ENCODE measurements around the gene MAP2K4. TPM values are rescaled to one million over a fixed set of nuclear protein-coding genes. Genes with fewer than 3 reads are reported as not detected.

MAP2K4 gene
- total RNA-seq, 1 donor from 2014 or later = 37.5 TPM

GRCh38 chr17:11980813-11981212, 39.9 kb upstream of the MAP2K4 start:
- no peak overlapping the region for H3K4me2 ChIP-seq (ENCODE audit: low read length)
- H3K4me3 ChIP-seq (ENCODE audit: insufficient read depth, low read depth, low read length) = no peak overlapping the region
- H4K20me1 ChIP-seq (ENCODE audit: insufficient read depth, low read length) = peaks cover 2% of the 10 kb centered on the region
- Mint-ChIP-seq H3K27ac (ENCODE audit: unreplicated experiment) (no peak overlapping the region), H3K4me1 (ENCODE audit: low read depth, unreplicated experiment) (peaks cover 4% of the 10 kb centered on the region), H3K27me3 (ENCODE audit: low read depth, unreplicated experiment) (no peaks in the 10 kb centered on the region), H3K4me3 (ENCODE audit: unreplicated experiment) (no peak overlapping the region), H3K9me3 (ENCODE audit: unreplicated experiment) (no peaks in the 10 kb centered on the region), H3K36me3 (ENCODE audit: low read depth, unreplicated experiment) (peaks cover 28% of the 10 kb centered on the region)
- H2AFZ ChIP-seq (ENCODE audit: low read depth, low read length) = no peak overlapping the region
- FAIRE-seq = no peak
- H3K4me1 ChIP-seq (ENCODE audit: insufficient read depth, low read length) = no peaks in the 10 kb centered on the region
- no peak for TF ChIP-seq EZH2 (IDR thresholded peaks at IDR 0.05; ENCODE audit: insufficient read depth, low read length)
- TF ChIP-seq, protein P1, sequence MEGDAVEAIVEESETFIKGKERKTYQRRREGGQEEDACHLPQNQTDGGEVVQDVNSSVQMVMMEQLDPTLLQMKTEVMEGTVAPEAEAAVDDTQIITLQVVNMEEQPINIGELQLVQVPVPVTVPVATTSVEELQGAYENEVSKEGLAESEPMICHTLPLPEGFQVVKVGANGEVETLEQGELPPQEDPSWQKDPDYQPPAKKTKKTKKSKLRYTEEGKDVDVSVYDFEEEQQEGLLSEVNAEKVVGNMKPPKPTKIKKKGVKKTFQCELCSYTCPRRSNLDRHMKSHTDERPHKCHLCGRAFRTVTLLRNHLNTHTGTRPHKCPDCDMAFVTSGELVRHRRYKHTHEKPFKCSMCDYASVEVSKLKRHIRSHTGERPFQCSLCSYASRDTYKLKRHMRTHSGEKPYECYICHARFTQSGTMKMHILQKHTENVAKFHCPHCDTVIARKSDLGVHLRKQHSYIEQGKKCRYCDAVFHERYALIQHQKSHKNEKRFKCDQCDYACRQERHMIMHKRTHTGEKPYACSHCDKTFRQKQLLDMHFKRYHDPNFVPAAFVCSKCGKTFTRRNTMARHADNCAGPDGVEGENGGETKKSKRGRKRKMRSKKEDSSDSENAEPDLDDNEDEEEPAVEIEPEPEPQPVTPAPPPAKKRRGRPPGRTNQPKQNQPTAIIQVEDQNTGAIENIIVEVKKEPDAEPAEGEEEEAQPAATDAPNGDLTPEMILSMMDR (IDR thresholded peaks at IDR 0.05; ENCODE audit: insufficient read depth, low read depth, low read length) = peak; percentile 23
- no peak overlapping the region for H3K9ac ChIP-seq (ENCODE audit: low read length)
- no peaks in the 10 kb centered on the region for H3K9me3 ChIP-seq (ENCODE audit: insufficient read depth, low read depth, low read length)
- no peaks in the 10 kb centered on the region for H3K27me3 ChIP-seq (ENCODE audit: insufficient read depth, low read length)
- no peaks in the 10 kb centered on the region for H3K79me2 ChIP-seq (ENCODE audit: insufficient read depth, low read length)
- H3K27ac ChIP-seq (ENCODE audit: low read depth, low read length) = no peak overlapping the region
- DNase-seq (ENCODE audit: low read depth) = no peak
- H3K36me3 ChIP-seq (ENCODE audit: insufficient read depth, low read length) = peaks cover 15% of the 10 kb centered on the region

GRCh38 chr17:11981862-11982261, 38.8 kb upstream of the MAP2K4 start:
- TF ChIP-seq, protein P1 (IDR thresholded peaks at IDR 0.05; ENCODE audit: insufficient read depth, low read depth, low read length) = no peak
- TF ChIP-seq EZH2 (IDR thresholded peaks at IDR 0.05; ENCODE audit: insufficient read depth, low read length) = no peak

DNA sequence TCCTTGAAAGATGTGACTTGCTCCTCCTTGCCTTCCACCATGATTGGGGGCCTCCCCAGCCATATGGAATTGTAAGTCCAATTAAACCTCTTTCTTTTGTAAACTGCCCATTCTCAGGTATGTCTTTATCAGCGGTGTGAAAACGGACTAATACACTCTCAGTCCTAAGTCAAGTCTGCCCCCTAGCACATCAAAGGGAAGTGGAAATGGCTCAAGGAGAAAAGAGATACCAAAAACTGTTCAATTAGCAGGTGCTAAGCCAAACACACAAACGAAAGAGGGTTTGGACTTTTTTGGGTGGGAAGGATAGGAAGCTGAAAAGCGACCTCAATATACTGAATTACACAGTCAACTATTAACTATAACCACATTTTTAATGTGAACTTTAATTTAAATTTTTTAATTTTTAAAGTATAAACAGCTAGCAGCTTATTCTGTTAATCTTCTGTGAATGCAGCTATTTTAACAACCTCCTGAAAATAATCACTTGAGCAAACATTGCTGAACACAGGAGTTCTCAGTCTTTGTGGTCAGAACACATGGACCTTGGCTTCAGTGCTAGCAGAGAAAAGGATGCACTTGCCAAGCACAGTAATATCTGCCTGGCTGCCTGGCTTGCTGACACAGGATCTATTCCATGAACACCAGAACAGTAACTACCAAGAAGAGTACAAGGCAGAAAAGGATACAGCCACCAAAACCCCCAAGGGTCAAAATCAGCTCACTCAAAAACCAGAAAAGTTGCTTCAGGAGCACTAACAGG, 34.3 kb upstream of the MAP2K4 start:
- H3K4me1 Mint-ChIP-seq (ENCODE audit: low read depth, unreplicated experiment) = peaks cover 4% of the 10 kb centered on the region
- DNase-seq (ENCODE audit: low read depth) (peak; percentile 45), FAIRE-seq (no peak)
- no peak overlapping the region for H3K4me2 ChIP-seq (ENCODE audit: low read length)
- H3K4me3 Mint-ChIP-seq (ENCODE audit: unreplicated experiment) = no peak overlapping the region
- no peak overlapping the region for H3K4me3 ChIP-seq (ENCODE audit: insufficient read depth, low read depth, low read length)
- no peak overlapping the region for H3K9ac ChIP-seq (ENCODE audit: low read length)
- H3K27me3 ChIP-seq (ENCODE audit: insufficient read depth, low read length) = no peaks in the 10 kb centered on the region
- H3K4me1 ChIP-seq (ENCODE audit: insufficient read depth, low read length) = no peaks in the 10 kb centered on the region
- TF ChIP-seq, protein P1 (IDR thresholded peaks at IDR 0.05; ENCODE audit: insufficient read depth, low read depth, low read length) = no peak
- TF ChIP-seq EZH2 (IDR thresholded peaks at IDR 0.05; ENCODE audit: insufficient read depth, low read length) = no peak
- no peak overlapping the region for H3K27ac Mint-ChIP-seq (ENCODE audit: unreplicated experiment)
- H2AFZ ChIP-seq (ENCODE audit: low read depth, low read length) = no peak overlapping the region
- H3K79me2 ChIP-seq (ENCODE audit: insufficient read depth, low read length) = no peaks in the 10 kb centered on the region
- H3K36me3 Mint-ChIP-seq (ENCODE audit: low read depth, unreplicated experiment) = peaks cover 10% of the 10 kb centered on the region
- H3K27ac ChIP-seq (ENCODE audit: low read depth, low read length) = no peak overlapping the region
- H3K9me3 ChIP-seq (ENCODE audit: insufficient read depth, low read depth, low read length) = no peaks in the 10 kb centered on the region
- peaks cover 18% of the 10 kb centered on the region for H4K20me1 ChIP-seq (ENCODE audit: insufficient read depth, low read length)
- no peaks in the 10 kb centered on the region for H3K9me3 Mint-ChIP-seq (ENCODE audit: unreplicated experiment)
- peaks cover 13% of the 10 kb centered on the region for H3K36me3 ChIP-seq (ENCODE audit: insufficient read depth, low read length)
- no peaks in the 10 kb centered on the region for H3K27me3 Mint-ChIP-seq (ENCODE audit: low read depth, unreplicated experiment)

More at GRCh38 chr17:11981862-11982261, 38.8 kb upstream of the MAP2K4 start:
- Histone ChIP-seq H3K4me2 (ENCODE audit: low read length) (no peak overlapping the region), H3K27ac (ENCODE audit: low read depth, low read length) (no peak overlapping the region), H3K4me3 (ENCODE audit: insufficient read depth, low read depth, low read length) (no peak overlapping the region), H3K9ac (ENCODE audit: low read length) (no peak overlapping the region), H3K9me3 (ENCODE audit: insufficient read depth, low read depth, low read length) (no peaks in the 10 kb centered on the region), H3K36me3 (ENCODE audit: insufficient read depth, low read length) (peaks cover 15% of the 10 kb centered on the region), H4K20me1 (ENCODE audit: insufficient read depth, low read length) (peaks cover 11% of the 10 kb centered on the region), H3K79me2 (ENCODE audit: insufficient read depth, low read length) (no peaks in the 10 kb centered on the region), H3K4me1 (ENCODE audit: insufficient read depth, low read length) (no peaks in the 10 kb centered on the region), H3K27me3 (ENCODE audit: insufficient read depth, low read length) (no peaks in the 10 kb centered on the region), H2AFZ (ENCODE audit: low read depth, low read length) (no peak overlapping the region)
- Mint-ChIP-seq H3K4me1 (ENCODE audit: low read depth, unreplicated experiment) (peaks cover 4% of the 10 kb centered on the region), H3K27ac (ENCODE audit: unreplicated experiment) (no peak overlapping the region), H3K9me3 (ENCODE audit: unreplicated experiment) (no peaks in the 10 kb centered on the region), H3K4me3 (ENCODE audit: unreplicated experiment) (no peak overlapping the region), H3K36me3 (ENCODE audit: low read depth, unreplicated experiment) (peaks cover 26% of the 10 kb centered on the region), H3K27me3 (ENCODE audit: low read depth, unreplicated experiment) (no peaks in the 10 kb centered on the region)
- DNase-seq (ENCODE audit: low read depth) (no peak), FAIRE-seq (no peak)

Data from astrocyte (in vitro differentiated cells and primary cell).